Stimulated activated CD8-positive, alpha-beta memory T cell treated with anti-CD3 and anti-CD28 coated beads, Interleukin-15, amount 100 ng/mL, for 1 hour (primary cell): Measurements from ENCODE around the gene FOXP4.

Source experiments
- DNase-seq: peaks from one replicate; pipeline ENCODE4 v3.0.0-alpha.2; 2020; ENCODE audit warnings: low read depth

The FOXP4 gene

DNA sequence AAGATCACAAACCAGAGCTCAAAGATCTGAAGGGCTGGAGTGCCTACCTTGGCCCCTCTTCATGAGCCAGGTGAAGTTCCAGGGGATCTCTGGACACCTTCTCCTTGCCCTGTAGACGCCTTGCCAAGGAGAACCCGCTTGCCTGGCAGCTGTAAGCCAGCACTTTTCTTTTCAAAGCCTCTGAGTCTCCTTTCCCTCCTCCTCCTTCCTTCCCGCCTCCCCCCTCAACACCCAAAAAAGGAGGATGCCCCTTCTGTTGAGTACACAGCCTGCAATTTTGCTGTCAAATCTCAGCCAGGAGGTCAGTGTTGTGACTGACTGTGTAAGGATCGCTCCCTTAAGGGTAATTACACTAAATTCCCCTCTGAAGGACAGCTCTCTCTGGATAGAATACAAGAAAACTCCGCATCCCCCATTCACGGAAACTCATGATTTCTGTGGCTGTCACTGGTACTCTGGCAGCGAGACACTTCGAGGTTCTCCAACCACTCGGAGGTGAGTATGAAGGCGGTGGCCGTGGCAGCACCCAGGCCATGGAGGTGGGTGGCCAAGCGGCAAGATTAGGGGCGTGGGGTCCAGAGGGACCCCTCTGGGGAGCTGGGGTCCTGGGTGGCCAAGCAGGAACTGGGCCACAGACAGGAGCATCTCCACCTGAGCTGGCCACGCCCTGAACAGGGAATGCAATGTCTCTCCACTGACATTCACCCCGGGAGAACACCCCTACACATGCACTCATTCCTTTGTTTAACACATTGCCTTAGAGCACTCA, 23.2 kb upstream of the FOXP4 start:
- no peak for DNase-seq

DNA sequence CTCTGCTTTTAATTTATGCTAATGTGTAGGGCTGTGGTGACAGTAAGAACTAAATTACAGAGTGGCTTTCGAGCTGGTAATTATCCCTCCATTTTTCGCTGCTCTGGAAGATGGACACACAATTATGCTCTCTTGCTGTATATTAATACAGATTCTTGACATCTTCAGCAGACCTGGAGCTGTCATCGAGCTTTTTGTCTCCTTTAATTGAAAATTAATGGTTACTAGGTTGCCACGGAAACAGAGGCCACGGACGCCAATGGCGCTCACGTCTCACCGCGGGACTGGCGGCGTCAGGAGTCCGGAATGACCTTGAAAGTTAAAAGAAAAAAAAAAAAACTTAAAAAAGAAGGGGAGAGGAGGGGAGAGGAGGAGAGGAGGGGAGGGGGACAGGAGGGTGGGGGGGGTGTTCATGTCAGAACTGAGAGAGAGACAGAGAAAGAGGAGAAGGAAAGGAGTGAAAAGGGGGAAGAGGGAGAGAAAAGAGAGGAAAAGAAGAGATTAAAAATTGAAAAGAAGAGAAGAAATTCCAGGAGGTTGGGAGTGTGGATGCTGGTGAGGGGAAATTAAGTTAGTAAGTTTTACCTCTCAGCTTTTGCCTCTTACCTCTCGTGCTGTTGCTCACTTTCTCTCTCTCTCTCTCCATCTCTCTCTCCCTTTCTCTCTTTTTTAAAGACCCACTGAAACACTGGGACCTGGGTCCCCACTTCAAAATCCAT, 22.1 kb upstream of the FOXP4 start:
- no peak for DNase-seq

- DNase-seq = no peak
These were observed 21.6 kb upstream of the FOXP4 start for GRCh38 chr6:41524634-41525011.

DNA sequence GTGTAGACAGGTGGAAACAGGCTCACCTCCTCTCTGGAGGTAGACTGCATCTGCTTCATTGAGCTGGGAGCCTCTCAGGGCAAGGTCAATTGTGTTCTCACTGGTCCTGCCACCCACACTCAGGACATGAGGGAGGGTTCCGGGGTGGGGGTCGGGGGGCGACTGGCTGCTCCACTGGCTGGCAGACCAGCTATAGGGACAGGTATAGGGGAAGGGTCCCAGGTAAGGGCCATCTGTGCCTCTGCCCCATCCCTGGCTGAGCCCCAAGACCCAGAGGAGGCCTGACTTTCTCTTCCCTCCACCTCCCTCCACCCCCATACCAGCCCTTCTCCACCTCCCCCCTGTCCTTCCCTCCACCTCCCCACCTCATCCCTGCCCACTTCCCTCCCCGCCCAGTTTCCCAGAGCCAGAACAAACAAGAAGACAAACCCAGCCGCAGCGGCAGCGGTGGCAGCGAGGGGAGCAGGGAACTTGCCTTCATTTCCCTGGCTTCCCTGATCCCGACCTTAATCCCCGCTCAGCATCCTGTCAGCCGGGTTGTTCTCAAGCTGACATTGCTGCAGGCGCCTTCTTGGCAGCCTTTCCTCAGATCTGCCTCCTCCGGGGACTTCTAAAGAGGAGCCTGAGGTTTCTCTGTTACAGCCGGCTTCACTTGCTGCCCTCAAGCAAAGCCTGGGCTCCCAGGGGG, 18.3 kb upstream of the FOXP4 start:
- no peak for DNase-seq

DNA sequence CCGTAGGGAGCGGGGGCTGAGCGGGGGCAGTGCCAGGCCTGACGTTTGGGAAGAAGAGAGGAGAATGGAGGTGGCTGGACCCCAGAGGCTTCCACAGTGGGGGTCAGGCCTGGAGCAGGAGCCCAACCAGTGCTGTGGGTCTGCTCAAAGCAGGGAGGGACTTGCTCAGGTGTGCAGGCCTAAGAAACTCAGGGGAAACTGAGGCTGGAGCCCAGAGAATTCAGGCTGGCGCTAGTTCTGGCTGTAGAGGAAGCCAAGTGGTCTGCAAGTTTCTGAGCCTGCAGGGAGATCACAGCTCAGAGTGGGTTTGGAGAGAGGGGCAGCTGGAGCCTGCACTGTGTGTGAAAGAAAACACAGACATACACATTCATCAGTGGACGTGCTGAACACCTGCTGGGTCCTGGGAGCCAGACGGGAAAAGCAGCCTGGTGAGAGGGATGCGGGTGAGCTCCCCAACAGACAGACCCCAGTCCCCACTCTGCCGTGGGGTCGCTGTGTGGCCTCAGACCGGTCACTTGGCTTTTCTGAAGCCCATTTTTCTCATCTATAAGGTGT, 17.7 kb upstream of the FOXP4 start:
- no peak for DNase-seq

- no peak for DNase-seq
These were observed 17.1 kb upstream of the FOXP4 start for GRCh38 chr6:41529049-41529448.

DNA sequence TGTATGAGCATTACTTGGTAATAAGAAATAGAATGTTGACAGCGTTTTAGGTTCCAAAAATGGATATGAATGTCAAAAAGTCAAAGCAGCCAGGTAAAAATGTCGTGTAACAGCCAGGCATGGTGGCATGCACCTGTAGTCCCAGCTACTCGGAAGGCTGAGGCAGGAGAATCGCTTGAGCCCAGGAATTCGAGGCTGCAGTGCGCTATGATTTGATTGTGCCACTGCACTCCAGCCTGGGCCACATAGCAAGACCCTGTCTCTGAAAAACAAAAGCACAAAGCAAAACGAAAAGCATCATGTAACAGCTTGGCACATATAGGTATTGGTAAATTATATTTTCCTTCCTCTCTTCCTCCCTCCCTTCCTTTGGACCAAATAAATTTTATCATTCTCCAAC, 16.2 kb upstream of the FOXP4 start:
- DNase-seq = no peak

DNA sequence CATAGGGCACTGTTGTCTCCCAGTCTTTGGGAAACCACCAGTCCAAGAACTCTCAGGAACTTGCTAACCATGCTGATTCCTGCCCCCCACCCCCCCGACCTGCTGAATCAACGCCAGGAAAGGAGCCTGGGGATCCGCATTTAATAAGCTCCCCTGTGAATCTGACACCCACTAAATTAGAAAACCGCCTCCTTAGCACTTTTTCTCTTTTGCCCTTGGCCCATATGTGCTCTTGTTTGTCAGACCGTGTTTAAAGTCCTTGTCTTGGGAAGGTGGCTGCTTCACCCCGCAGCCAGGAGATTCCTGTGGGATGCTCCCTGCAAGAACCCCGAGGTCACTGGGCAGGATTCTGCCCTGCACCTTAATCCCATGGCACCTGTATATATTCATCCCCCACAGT, 15.7 kb upstream of the FOXP4 start:
- no peak for DNase-seq

DNA sequence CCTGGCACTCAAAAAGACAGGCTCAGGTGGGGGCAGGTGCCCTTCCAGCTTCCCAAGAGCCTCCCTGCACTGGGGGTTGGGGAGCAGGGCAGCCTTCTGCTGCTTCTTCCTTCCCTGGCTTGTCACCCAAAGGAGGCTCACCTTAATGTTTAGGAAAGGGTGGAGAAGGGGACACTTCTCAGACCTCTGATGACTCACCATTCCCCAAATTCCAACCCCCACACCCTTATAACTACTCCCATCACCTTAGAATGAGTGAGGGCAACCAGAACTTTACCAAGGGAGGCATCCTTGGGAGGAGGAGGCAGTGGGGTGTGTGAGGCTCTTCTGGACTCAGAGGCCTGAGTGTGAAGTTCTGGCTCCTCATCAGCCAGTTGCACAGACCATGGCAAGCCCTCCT, 15.2 kb upstream of the FOXP4 start:
- no peak for DNase-seq

- DNase-seq = no peak
These were observed 14.3 kb upstream of the FOXP4 start for GRCh38 chr6:41531591-41532582.

DNA sequence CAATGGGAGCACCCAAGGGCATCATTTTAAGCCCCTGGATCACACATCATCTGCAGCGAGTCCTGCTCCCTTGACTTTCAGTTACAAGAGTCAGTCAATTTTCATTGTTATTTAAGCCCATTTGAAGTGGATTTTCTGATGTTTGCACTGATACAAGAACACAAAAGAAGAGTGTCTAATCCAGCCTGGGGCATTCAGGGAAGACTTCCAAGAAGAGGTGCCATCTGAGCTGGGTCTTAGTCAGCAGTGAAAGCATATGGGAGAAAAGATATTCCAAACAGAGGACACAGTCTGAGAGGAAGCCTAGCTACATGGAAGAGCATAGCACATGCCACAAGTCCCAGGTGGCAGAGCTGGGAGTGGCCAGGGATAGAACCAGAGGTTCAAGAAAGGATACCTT, 10.4 kb upstream of the FOXP4 start:
- no peak for DNase-seq

GRCh38 chr6:41536795-41537758, 9.1 kb upstream of the FOXP4 start:
- DNase-seq = no peak

GRCh38 chr6:41538556-41539182, 7.5 kb upstream of the FOXP4 start:
- no peak for DNase-seq

DNA sequence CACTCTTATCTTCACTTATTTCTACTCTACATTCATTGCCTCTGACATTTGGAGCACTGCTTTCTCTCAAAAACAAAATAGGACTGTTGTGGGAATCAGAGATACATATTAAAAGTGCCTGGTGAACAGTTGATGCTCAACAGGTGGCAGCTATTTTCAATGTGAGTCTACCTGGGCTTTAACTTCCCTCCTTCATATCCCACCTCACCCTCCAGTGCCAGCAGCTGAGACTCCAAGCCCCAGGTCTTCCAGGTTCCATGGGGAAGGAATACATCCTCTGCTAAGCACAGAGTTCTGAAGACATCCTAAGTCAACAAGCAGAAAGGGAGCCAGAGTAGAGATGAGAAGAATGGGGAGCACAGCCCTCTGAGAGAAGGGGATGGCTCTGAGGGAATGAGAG, 7.0 kb upstream of the FOXP4 start:
- DNase-seq = no peak

DNA sequence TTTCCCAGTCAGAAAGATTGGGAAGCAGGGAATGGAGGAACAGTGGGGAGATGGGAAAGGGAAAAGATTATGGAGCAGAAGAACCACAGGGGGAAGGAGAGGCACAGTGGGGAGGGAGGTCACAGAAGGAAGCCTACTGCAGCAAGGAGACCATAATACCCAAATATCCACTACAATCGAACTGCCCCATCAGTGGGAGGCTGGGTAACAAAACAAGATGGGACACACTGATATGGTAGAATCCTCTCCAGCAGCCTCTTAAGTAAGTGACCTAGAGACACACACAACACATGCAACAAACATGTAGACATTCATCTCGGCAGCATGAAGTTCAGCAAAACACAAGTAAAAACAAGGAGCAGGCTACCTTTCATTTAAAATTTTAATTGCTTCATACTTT, 4.8 kb upstream of the FOXP4 start:
- no peak for DNase-seq

- DNase-seq = no peak
These were observed 3.1 kb upstream of the FOXP4 start for GRCh38 chr6:41543087-41543486.

DNA sequence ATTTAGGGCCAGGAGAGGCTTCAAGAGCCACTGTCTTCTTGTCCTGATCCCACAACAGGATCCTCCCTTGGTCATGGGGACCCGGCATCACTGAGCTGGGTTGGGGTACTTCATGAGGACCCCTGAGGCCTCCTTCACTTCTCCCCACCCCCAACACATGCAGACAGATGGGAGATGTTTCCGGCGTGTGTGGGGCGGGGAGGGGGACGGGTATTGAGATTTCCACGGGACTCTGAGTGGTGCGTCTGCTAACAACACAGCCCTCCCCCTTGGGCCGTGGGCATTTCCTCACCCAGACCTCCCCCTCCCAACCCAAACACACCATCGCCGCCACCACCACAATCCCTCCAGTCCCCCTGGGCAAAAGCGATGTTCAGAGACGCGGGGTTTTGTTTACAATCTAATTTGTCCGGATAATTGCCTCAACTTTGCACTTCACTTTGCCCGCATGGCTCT, 906 bp upstream of the FOXP4 start:
- no peak for DNase-seq

DNA sequence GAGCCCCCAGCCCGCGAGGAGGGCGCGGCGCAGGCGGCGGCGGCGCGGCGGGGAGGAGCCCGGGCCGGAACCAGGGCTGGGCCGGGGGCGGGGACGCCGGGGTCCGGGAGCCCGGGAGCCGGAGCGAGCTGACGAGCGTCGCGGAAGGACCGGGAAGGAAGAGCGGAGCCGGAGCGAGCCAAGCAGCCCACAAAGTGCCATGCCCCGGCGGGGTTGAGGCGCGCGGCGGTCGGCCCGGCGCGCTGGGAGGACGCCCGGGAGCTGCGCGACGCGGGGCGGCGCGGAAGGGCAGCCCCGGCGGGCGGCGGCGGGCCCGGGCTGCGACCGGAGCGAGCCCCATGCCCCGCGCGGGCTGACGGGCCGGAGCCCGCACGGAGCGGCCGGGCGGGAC, 289 bp downstream of the FOXP4 start:
- no peak for DNase-seq

DNA sequence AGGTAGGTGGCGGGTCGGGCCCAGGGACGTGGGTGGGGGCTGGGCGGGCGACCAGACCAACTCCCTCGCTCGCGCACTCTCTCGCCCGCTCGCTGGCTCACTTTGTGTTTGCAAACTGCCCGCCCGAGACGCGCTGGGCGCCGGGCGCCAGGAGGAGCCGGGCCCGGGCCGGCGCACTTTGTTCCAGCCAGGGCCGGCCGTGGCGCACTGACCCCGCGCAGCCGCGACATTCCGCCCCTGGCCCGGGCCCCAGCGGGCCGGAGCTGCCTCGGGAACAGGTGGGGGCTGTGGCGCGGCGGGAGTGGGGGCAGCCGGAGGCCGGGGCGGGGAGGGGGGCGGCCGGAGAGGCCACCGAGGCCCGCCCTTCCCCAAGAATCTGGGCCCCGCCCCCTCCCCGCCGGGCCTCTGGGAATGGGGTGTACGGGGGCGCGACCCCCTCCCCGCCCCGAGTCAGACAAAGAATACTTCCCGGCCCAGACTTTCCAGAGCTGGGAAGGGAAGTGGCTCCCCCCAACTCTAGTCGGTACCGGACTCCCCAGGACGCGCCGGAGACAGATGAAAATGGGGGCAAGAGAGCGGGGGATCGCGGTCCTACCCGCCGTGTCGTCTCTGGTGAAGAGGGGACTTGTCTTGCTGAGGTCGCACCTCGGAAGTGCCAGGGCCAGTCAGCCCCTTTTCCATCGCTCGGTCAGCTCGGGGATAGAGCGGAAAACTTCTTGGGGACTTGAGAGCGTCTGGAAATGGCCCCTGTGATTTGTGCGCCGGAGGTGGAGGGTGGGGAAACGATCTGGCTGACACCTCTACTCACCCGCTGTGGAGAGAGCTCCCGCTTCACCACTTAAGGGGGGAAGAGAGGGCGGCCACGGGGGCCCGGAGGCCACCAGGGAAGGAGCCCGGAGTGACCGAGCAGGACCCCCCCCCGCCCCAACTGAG, 951 bp downstream of the FOXP4 start:
- no peak for DNase-seq
